ENCODE results near the gene CD274. TPM values are rescaled to one million over a fixed set of nuclear protein-coding genes. Genes with fewer than 3 reads are reported as not detected.

The CD274 gene
- total RNA-seq, 4 donors from 2014 or later: 1.4 to 10.4 (median 6.7) TPM

DNA sequence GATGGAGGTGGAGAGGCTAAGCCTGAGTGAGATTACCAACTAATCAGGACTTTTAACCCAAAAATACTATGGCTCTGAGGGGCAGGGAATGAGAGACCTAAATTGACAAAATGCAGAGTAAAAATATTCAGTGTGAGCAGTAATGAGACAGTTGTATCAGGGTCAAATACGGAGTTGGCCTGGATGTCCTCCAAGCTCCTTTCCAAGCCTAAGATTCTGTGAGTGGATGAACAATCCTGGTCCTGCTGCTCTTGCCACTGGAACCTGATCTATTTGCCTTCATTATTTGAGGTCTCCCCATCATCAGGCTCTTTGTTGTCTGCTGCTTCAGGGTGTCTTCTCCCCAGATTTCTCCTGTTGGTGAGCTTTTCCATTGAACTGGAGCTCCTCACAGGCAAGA is 61.1 kb downstream of the CD274 start:
- no peak for ATAC-seq (ENCODE audit: low FRiP score)
- TF ChIP-seq, protein P1, sequence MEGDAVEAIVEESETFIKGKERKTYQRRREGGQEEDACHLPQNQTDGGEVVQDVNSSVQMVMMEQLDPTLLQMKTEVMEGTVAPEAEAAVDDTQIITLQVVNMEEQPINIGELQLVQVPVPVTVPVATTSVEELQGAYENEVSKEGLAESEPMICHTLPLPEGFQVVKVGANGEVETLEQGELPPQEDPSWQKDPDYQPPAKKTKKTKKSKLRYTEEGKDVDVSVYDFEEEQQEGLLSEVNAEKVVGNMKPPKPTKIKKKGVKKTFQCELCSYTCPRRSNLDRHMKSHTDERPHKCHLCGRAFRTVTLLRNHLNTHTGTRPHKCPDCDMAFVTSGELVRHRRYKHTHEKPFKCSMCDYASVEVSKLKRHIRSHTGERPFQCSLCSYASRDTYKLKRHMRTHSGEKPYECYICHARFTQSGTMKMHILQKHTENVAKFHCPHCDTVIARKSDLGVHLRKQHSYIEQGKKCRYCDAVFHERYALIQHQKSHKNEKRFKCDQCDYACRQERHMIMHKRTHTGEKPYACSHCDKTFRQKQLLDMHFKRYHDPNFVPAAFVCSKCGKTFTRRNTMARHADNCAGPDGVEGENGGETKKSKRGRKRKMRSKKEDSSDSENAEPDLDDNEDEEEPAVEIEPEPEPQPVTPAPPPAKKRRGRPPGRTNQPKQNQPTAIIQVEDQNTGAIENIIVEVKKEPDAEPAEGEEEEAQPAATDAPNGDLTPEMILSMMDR (IDR thresholded peaks at IDR 0.05): no peak
- no peak for DNase-seq (ENCODE audit: low spot score)

DNA sequence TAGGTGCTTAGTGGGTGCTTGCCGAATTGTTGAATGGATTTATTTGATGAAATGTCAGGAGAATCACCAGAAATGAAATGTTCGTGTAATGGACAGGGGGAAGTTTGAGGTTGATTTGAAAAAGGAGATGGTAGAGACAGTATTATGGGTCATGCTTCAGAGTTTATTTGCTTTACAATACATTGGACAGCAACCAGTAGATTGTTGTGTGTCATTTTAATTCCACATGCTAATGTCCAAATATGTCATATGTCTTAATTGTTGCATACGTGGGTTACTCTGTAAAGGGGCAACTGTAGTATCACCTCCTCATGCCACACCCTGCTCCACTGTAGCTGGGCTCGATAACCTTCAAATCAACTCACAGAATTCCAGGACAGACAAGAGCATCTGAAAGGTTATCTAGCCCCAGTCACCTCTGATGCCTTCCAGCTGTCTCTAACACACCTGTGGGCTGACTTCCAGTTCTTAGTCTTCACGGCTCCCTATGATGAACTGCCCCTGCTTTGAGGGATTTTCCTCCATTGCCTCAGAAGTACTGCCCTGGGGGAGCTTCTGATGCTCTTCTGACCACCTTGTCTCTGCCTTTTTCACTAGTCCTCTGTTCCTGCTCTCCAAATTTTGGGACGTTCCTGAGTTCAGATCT is 61.7 kb downstream of the CD274 start:
- TF ChIP-seq, protein P1 (IDR thresholded peaks at IDR 0.05): no peak
- ATAC-seq (ENCODE audit: low FRiP score) (no peak), DNase-seq (ENCODE audit: low spot score) (no peak)

DNA sequence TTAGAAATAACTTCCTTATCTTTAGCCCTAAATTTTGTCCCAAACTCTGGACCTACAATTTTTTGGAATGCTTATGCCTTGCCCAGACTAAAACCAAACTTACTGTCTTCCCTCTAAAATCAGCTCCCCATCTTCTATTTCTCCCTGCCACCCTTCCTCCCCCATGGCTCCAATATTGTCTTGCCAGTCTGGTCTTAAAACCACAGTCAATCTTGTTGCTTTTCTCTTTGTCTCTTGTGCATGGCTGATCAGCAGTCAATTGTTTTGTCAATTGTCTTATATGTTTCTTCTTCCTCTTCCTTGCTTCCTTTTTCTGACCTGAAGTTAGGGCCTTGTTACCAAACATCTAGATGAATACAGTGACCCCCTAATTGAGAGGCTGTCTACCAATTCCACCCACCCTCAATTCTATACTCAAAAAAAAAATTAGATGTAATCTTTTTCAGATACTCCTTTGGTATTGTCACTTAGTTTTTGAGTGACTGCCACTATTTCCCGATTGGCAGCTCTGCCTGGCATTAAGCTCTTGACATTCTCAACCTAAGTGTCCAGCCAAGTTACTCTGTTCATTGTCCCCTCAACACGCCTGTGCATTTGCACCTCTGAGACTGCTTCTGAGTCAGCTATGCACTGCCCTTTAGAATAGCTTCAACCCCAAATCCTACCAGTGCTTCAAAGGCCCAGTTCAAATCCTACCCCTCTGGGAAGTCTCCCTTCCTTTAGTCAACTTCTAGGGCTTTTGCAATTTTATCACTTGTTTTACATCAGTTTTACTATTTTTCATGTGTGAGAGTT is 62.5 kb downstream of the CD274 start:
- ATAC-seq (ENCODE audit: low FRiP score): no peak
- TF ChIP-seq, protein P1 (IDR thresholded peaks at IDR 0.05): no peak
- DNase-seq (ENCODE audit: low spot score): no peak

DNA sequence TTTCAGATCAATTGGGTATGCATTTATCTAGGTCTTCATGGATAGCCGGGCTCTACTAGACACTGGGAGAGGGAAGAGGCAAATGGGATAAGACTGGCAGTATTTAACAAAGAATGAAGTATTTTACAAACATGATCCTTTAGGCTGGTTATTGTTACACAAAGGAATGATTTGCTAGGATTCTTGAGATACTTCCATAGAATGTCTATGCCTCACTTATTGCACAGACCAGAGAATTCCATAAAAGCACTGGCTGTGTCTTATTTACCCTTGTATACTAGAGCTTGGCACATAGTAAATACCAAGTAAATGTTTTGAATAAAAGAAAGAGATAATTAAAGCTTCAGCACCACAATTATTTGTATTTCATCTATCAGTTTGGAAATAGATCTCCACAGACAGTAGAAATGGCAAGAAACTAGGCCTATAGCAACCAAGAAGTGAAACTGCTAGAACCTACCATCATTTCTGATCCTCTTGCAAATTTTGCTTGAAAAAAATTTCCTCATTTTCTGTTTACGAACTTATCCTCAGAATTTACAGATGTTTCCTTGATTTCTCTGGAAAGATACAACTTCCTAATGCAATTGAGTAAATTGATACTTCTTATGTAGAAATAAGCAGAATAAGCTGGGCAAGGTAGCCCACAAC is 63.7 kb downstream of the CD274 start:
- TF ChIP-seq, protein P1 (IDR thresholded peaks at IDR 0.05): no peak
- DNase-seq (ENCODE audit: low spot score) (no peak), ATAC-seq (ENCODE audit: low FRiP score) (no peak)

DNA sequence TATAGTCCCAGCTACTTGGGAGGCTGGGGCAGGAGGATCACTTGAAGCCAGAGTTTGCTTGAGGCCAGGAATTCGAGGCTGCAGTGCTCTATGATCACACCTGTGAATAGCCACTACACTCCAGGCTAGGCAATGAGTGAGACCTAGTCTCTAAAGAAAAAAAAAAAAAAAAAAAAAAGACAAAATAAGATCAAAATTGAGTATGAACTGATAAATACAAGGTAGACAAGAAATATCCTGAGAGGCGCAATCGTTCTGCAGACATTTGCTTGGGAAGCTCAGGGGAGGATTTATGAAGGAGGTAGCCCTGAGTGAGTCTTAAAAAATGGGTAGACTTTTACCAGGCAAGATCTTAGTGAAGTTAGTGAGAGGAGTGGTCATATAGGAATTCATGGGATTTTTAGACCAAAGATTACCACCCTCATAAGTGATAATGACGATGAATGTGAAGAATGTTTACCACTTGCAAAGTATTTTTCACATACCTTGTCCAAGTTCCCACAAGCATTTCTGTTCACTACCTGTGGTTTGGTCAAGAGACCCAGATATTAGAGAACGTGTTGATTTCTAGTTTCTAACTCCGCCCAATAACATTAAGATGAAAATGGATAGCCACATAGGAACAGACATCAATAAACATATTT is 64.4 kb downstream of the CD274 start:
- ATAC-seq (ENCODE audit: low FRiP score): no peak
- no peak for DNase-seq (ENCODE audit: low spot score)

DNA sequence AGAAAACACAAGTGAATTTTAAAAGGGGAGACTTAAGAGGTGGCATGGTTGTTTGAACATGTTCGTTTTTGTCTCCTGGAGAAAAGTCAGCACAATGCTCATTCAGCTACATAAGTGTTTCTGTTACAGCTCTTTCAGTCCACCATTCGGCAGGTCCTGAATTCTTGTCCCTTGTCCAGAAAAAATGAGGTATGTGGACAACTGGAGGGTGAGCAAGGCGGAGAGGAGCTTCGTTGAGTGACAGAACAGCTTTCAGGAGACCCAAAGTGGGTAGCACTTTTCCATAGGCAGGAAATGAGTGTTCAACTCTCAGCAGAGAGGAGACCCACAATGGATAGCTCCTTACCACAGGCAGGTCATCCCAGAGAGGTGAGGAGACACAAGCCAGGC is 64.9 kb downstream of the CD274 start:
- ATAC-seq (ENCODE audit: low FRiP score) (no peak), DNase-seq (ENCODE audit: low spot score) (no peak)
- TF ChIP-seq, protein P1 (IDR thresholded peaks at IDR 0.05): no peak

More for the DNA sequence above, 64.4 kb downstream of the CD274 start:
- TF ChIP-seq, protein P1 (IDR thresholded peaks at IDR 0.05): no peak

All from omental fat pad (tissue), 4 donors.